Loucy (cell line): ENCODE measurements around the gene APLP2.
"Not testable (repeated sequence)": the region's sequence is repeated elsewhere in the genome, so short reads cannot be mapped to it uniquely, and the experiment has no call there.

Experiments used
- H2AFZ ChIP-seq: fragments of 200-600 bp; sonication (generic); 2 replicates; pipeline ENCODE4 v1.6.0; 2016; ENCODE audit warnings: antibody characterized with exemption, mild to moderate bottlenecking, low read length, moderate library complexity
- H3F3A ChIP-seq: fragments of 200-600 bp; 2 replicates; pipeline ENCODE4 v1.6.0; 2016; ENCODE audit warnings: antibody characterized with exemption, low read depth, mild to moderate bottlenecking
- H3K27me3 ChIP-seq: fragments of 200-600 bp; sonication (generic); 2 replicates; pipeline ENCODE4 v1.6.1; 2014; ENCODE audit warnings: low read length, mild to moderate bottlenecking; ENCODE audit not compliant: insufficient read depth, poor library complexity, severe bottlenecking
- H3K36me3 ChIP-seq: fragments of 200-600 bp; sonication (generic); 2 replicates; pipeline ENCODE4 v1.6.1; 2016; ENCODE audit warnings: low read length; ENCODE audit not compliant: insufficient read depth
- H3K4me1 ChIP-seq: fragments of 200-600 bp; sonication (generic); 2 replicates; pipeline ENCODE4 v1.5.1; 2014; ENCODE audit warnings: low read length, mild to moderate bottlenecking; ENCODE audit not compliant: insufficient read depth, poor library complexity, severe bottlenecking
- H3K4me2 ChIP-seq: fragments of 200-600 bp; sonication (generic); 2 replicates; pipeline ENCODE4 v1.6.0; 2014; ENCODE audit warnings: antibody characterized with exemption, low read length, low read depth, mild to moderate bottlenecking; ENCODE audit not compliant: poor library complexity, severe bottlenecking
- H3K4me3 ChIP-seq: fragments of 200-600 bp; sonication (generic); 2 replicates; pipeline ENCODE4 v1.5.1; 2014; ENCODE audit warnings: low read length, mild to moderate bottlenecking, mixed read lengths; ENCODE audit not compliant: poor library complexity, severe bottlenecking
- H3K79me2 ChIP-seq: fragments of 200-600 bp; sonication (generic); 2 replicates; pipeline ENCODE4 v1.6.1; 2014; ENCODE audit warnings: low read length; ENCODE audit not compliant: insufficient read depth
- H3K9ac ChIP-seq: fragments of 200-600 bp; sonication (generic); 2 replicates; pipeline ENCODE4 v1.6.0; 2014; ENCODE audit warnings: mild to moderate bottlenecking, low read depth, low read length, moderate library complexity; ENCODE audit not compliant: poor library complexity, severe bottlenecking
- H3K9me2 ChIP-seq: fragments of 200-600 bp; sonication (generic); replicated peaks from 2 replicates; pipeline ENCODE4 v1.6.1; 2016; ENCODE audit warnings: low read depth, low read length, mixed read lengths
- H3K9me3 ChIP-seq: fragments of 200-600 bp; sonication (generic); 2 replicates; pipeline ENCODE4 v1.6.1; 2014; ENCODE audit warnings: mild to moderate bottlenecking, antibody characterized with exemption, low read length, low read depth; ENCODE audit not compliant: insufficient read depth
- H4K20me1 ChIP-seq: fragments of 200-600 bp; sonication (generic); 2 replicates; pipeline ENCODE4 v1.6.0; 2014; ENCODE audit warnings: antibody characterized with exemption, low read length, mild to moderate bottlenecking; ENCODE audit not compliant: insufficient read depth, poor library complexity, severe bottlenecking
- EZH2phosphoT487 ChIP-seq: fragments of 200-600 bp; IDR thresholded peaks from 2 replicates; pipeline ENCODE4 v1.6.1; 2018; ENCODE audit warnings: antibody characterized with exemption, mild to moderate bottlenecking, moderate library complexity, borderline replicate concordance
- TF ChIP-seq, protein P1 (sequence below): fragments of 200-600 bp; sonication (generic); conservative IDR thresholded peaks from 2 replicates; pipeline ENCODE4 v1.5.1; 2014; ENCODE audit warnings: mild to moderate bottlenecking, antibody characterized with exemption, low read length

Gene APLP2

DNA sequence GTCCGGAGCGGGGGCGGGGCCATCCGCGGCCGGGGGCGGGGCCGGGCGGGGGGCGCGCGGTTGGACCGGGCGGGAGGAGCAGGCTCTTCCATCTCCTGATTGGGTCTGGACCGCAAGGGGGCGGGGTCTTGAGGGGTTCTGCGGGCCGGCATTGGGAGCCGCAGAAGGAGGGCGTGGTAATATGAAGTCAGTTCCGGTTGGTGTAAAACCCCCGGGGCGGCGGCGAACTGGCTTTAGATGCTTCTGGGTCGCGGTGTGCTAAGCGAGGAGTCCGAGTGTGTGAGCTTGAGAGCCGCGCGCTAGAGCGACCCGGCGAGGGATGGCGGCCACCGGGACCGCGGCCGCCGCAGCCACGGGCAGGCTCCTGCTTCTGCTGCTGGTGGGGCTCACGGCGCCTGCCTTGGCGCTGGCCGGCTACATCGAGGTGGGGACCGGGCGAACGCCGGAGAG, at the start of gene APLP2:
Gene APLP2, plus strand, starts transcription at position 236 of the 450 bp plus-strand sequence. Its CDS starts 84 bp downstream, at position 320.
- no peaks in the 10 kb centered on the region for H3F3A ChIP-seq
- no peaks in the 10 kb centered on the region for H3K36me3 ChIP-seq
- H2AFZ ChIP-seq, result peak within 1 kb of the TSS; percentile 93
- peak within 1 kb of the TSS; percentile 87 for H3K4me3 ChIP-seq
- H3K4me2 ChIP-seq, result peak within 1 kb of the TSS; percentile 76
- no peaks in the 10 kb centered on the region for H3K9me3 ChIP-seq
- peaks cover 27% of the 10 kb centered on the region for H3K4me1 ChIP-seq
- TF ChIP-seq, protein P1, sequence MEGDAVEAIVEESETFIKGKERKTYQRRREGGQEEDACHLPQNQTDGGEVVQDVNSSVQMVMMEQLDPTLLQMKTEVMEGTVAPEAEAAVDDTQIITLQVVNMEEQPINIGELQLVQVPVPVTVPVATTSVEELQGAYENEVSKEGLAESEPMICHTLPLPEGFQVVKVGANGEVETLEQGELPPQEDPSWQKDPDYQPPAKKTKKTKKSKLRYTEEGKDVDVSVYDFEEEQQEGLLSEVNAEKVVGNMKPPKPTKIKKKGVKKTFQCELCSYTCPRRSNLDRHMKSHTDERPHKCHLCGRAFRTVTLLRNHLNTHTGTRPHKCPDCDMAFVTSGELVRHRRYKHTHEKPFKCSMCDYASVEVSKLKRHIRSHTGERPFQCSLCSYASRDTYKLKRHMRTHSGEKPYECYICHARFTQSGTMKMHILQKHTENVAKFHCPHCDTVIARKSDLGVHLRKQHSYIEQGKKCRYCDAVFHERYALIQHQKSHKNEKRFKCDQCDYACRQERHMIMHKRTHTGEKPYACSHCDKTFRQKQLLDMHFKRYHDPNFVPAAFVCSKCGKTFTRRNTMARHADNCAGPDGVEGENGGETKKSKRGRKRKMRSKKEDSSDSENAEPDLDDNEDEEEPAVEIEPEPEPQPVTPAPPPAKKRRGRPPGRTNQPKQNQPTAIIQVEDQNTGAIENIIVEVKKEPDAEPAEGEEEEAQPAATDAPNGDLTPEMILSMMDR, result no peak
- TF ChIP-seq EZH2phosphoT487, result no peak
- H3K79me2 ChIP-seq, result peaks cover 46% of the 10 kb centered on the region
- H4K20me1 ChIP-seq, result peaks cover 35% of the 10 kb centered on the region
- H3K27me3 ChIP-seq, result no peaks in the 10 kb centered on the region
- H3K9ac ChIP-seq, result peak within 1 kb of the TSS; percentile 74
- no peaks in the 10 kb centered on the region for H3K9me2 ChIP-seq

DNA sequence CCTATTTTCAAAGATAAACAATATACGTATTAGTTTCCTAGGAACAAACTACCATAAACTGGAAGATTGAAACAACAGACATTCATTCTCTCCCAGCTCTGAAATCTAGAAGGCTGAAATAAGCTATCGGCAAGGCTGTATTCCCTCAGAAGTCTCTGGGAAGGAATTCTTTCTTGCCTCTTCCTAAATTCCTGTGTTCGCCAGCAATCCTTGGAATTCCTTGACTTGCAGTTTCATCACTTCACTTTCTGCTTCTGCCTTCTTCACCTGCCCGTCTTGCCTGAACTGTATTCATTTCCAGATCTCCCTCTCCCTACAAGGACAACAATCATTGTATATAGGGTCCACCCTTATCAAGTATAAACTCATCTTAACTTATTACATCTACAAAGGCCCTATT, 49.4 kb upstream of the APLP2 start:
- Histone ChIP-seq H3K4me1 (peaks cover 5% of the 10 kb centered on the region), H3K4me3 (no peak overlapping the region), H3K36me3 (no peaks in the 10 kb centered on the region), H3K4me2 (no peak overlapping the region), H3K9ac (no peak overlapping the region), H3K9me2 (no peaks in the 10 kb centered on the region), H3K9me3 (no peaks in the 10 kb centered on the region; the same call in 1 of the 2 replicates), H4K20me1 (no peaks in the 10 kb centered on the region), H3K27me3 (no peaks in the 10 kb centered on the region), H2AFZ (no peak overlapping the region), H3F3A (no peaks in the 10 kb centered on the region), H3K79me2 (no peaks in the 10 kb centered on the region)
- no peak for TF ChIP-seq EZH2phosphoT487
- TF ChIP-seq, protein P1, result no peak

- H3K4me1 ChIP-seq, H3K9me2 ChIP-seq, H3K27me3 ChIP-seq, H3K4me3 ChIP-seq, H3K9ac ChIP-seq, H3K79me2 ChIP-seq, H3K9me3 ChIP-seq, H4K20me1 ChIP-seq, H3K4me2 ChIP-seq, H3F3A ChIP-seq, H2AFZ ChIP-seq, H3K36me3 ChIP-seq: not testable (repeated sequence)
These were observed 48.1 kb upstream of the APLP2 start for GRCh38 chr11:130021606-130022005.

DNA sequence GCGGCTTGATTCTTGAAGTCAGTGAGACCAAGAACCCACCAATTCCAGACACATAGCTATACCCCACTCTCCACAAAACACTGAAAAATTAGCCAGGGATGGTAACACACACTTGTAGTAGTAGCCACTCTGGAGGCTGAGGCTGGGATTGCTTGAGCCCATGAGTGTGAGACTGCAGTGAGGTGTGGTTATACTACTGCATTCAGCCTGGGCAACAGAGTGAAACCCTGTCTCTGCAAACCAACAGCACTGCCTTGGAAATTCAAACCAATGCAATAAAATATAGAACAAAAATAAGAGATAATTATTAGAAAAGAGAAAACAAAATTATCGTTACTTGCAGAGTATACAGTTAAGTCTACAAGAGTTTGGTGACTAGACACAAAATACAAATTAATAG, 46.9 kb upstream of the APLP2 start:
- no peaks in the 10 kb centered on the region for H3K79me2 ChIP-seq
- H4K20me1 ChIP-seq, result no peaks in the 10 kb centered on the region
- H2AFZ ChIP-seq, result no peak overlapping the region
- no peaks in the 10 kb centered on the region for H3K9me3 ChIP-seq
- no peaks in the 10 kb centered on the region for H3F3A ChIP-seq
- TF ChIP-seq EZH2phosphoT487, result no peak
- TF ChIP-seq, protein P1, result no peak
- H3K9ac ChIP-seq, result no peak overlapping the region
- H3K9me2 ChIP-seq, result no peaks in the 10 kb centered on the region
- H3K27me3 ChIP-seq, result no peaks in the 10 kb centered on the region
- peaks cover 5% of the 10 kb centered on the region for H3K4me1 ChIP-seq
- H3K4me3 ChIP-seq, result no peak overlapping the region
- H3K4me2 ChIP-seq, result no peak overlapping the region
- no peaks in the 10 kb centered on the region for H3K36me3 ChIP-seq
